Measurements from ENCODE around the gene PTPRD.

- TF ChIP-seq CTCF (IDR thresholded peaks at IDR 0.05; ENCODE audit: low read depth, low read length, poor library complexity, severe bottlenecking) (no peak), EZH2phosphoT487 (IDR thresholded peaks at IDR 0.05; ENCODE audit: borderline replicate concordance, low read length) (no peak)
Observed at GRCh38 chr9:10146517-10147331, 466.1 kb downstream of the PTPRD start.

All from DOHH2 (cell line).